ENCODE data around the gene EIPR1. TPM values are rescaled to one million over a fixed set of nuclear protein-coding genes. Genes with fewer than 3 reads are reported as not detected.

The EIPR1 gene
- total RNA-seq, 1 experiment from 2014 or later, result 27.8 TPM

DNA sequence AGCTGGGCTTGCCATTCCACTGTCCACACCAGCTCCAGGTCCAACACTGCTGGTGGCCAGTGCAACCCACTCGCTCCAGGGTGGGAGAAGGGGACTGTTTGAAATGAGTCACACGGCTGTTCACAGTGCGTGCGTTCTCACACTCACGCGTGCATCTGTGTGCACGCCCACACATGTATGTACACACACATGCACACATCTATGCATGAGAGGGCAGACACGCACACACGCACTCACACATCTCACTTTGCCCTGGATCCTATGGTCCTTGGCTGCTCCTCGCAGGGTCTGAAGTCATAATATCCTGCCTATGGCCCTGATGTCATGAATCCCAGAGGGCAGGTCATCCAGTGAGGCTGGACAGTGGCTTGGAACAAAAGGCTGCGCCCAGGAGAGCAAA is 182.8 kb downstream of the EIPR1 start:
- no peak overlapping the region for H2BK120ac ChIP-seq (ENCODE audit: low read depth, low read length, poor library complexity, severe bottlenecking)

More for the DNA sequence above, 182.8 kb downstream of the EIPR1 start:
- no peaks in the 10 kb centered on the region for H3K79me1 ChIP-seq (ENCODE audit: insufficient read depth, low read depth, low read length, poor library complexity, severe bottlenecking)
- no peak for DNase-seq
- no peaks in the 10 kb centered on the region for H3K23me2 ChIP-seq (ENCODE audit: insufficient read length, low read depth, low read length, poor library complexity, severe bottlenecking)
- H3K36me3 Mint-ChIP-seq (ENCODE audit: insufficient read depth in 1 of 3, low read depth in 3 of 3), result peaks cover 18 to 42% (median 32%) of the 10 kb centered on the region in 3 experiments
- no peaks in the 10 kb centered on the region for H3K27me3 ChIP-seq (ENCODE audit: insufficient read depth, low read length)
- no peak overlapping the region for H3K56ac ChIP-seq (ENCODE audit: insufficient read length, low read depth, low read length)
- no peak overlapping the region for H2BK12ac ChIP-seq (ENCODE audit: insufficient read length, low read depth, low read length)
- no peak overlapping the region for H3K4me2 ChIP-seq (ENCODE audit: insufficient read depth, insufficient read length, low read length)
- no peak overlapping the region for H4K91ac ChIP-seq (ENCODE audit: insufficient read length, low read depth, low read length)
- TF ChIP-seq, protein P1, sequence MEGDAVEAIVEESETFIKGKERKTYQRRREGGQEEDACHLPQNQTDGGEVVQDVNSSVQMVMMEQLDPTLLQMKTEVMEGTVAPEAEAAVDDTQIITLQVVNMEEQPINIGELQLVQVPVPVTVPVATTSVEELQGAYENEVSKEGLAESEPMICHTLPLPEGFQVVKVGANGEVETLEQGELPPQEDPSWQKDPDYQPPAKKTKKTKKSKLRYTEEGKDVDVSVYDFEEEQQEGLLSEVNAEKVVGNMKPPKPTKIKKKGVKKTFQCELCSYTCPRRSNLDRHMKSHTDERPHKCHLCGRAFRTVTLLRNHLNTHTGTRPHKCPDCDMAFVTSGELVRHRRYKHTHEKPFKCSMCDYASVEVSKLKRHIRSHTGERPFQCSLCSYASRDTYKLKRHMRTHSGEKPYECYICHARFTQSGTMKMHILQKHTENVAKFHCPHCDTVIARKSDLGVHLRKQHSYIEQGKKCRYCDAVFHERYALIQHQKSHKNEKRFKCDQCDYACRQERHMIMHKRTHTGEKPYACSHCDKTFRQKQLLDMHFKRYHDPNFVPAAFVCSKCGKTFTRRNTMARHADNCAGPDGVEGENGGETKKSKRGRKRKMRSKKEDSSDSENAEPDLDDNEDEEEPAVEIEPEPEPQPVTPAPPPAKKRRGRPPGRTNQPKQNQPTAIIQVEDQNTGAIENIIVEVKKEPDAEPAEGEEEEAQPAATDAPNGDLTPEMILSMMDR (conservative IDR thresholded peaks at IDR 0.05), result no peak
- H4K8ac ChIP-seq (replicated peaks; ENCODE audit: insufficient read length, low read depth, low read length), result no peak overlapping the region
- H3K9me3 ChIP-seq (ENCODE audit: control insufficient read depth, low read depth, low read length), result no peaks in the 10 kb centered on the region
- no peak overlapping the region for H3K18ac ChIP-seq (ENCODE audit: insufficient read length, low read depth, low read length)
- H3K79me2 ChIP-seq (ENCODE audit: insufficient read depth, low read length), result no peaks in the 10 kb centered on the region
- H3K9me3 Mint-ChIP-seq, result peaks cover 13% of the 10 kb centered on the region in 2 experiments
- no peaks in the 10 kb centered on the region for H3K27me3 Mint-ChIP-seq (ENCODE audit: low read depth)
- H2BK15ac ChIP-seq (ENCODE audit: low read depth, low read length), result no peak overlapping the region
- H3K4me1 ChIP-seq (ENCODE audit: insufficient read depth, low read length), result no peaks in the 10 kb centered on the region
- no peak overlapping the region for H2BK20ac ChIP-seq (ENCODE audit: low read depth, low read length, poor library complexity, severe bottlenecking)
- H3K4ac ChIP-seq (ENCODE audit: low read depth, low read length), result no peak overlapping the region
- no peak overlapping the region for H3K27ac ChIP-seq (ENCODE audit: insufficient read length, low read depth, low read length)
- H3K23ac ChIP-seq (ENCODE audit: insufficient read length, low read depth, low read length), result no peak overlapping the region
- no peak overlapping the region; the same call in 1 of the 2 replicates for H3K14ac ChIP-seq (ENCODE audit: insufficient read depth, low read length)
- no CpG with 5 or more reads among the region's 11 CpGs for WGBS (ENCODE audit: extremely low coverage, insufficient read length, low lambda C conversion rate)
- H3K4me3 Mint-ChIP-seq, result no peak overlapping the region
- H3K9ac ChIP-seq (ENCODE audit: extremely low read depth, insufficient read length, low read length), result no peak overlapping the region
- no peak overlapping the region for H2BK5ac ChIP-seq (ENCODE audit: insufficient read length, low read length)
- H2AFZ ChIP-seq (ENCODE audit: low read length), result no peak overlapping the region
- H3K4me1 Mint-ChIP-seq, result peaks cover 26 to 27% of the 10 kb centered on the region in 2 experiments
- no peak overlapping the region for H3K27ac Mint-ChIP-seq
- peak overlapping the region; percentile 91 for H4K5ac ChIP-seq (ENCODE audit: insufficient read length, low read depth, low read length)
- H4K20me1 ChIP-seq (ENCODE audit: control insufficient read depth, insufficient read depth, insufficient read length), result no peaks in the 10 kb centered on the region
- H3T11ph ChIP-seq (ENCODE audit: low read length), result no peak overlapping the region
- H2AK5ac ChIP-seq (ENCODE audit: insufficient read length, low read length), result no peak overlapping the region
